ENCODE results near the gene SULF2.

DNA sequence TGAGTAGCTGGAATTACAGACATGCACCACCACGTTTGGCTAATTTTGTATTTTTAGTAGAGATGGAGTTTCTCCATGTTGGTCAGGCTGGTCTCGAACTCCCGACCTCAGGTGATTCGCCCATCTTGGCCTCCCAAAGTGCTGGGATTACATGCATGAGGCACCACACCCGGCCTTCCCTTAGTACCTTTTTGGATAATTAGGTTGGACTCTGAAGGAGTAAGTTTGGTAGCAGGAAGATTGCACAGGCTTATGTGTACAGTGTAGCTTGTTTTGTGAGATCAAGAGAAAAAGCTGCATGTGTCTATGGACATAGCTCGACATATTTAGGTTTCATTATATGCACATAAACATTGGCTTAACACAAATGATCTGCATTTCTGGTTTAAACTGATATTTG is 166.8 kb downstream of the SULF2 start:
- TF ChIP-seq, protein P1, sequence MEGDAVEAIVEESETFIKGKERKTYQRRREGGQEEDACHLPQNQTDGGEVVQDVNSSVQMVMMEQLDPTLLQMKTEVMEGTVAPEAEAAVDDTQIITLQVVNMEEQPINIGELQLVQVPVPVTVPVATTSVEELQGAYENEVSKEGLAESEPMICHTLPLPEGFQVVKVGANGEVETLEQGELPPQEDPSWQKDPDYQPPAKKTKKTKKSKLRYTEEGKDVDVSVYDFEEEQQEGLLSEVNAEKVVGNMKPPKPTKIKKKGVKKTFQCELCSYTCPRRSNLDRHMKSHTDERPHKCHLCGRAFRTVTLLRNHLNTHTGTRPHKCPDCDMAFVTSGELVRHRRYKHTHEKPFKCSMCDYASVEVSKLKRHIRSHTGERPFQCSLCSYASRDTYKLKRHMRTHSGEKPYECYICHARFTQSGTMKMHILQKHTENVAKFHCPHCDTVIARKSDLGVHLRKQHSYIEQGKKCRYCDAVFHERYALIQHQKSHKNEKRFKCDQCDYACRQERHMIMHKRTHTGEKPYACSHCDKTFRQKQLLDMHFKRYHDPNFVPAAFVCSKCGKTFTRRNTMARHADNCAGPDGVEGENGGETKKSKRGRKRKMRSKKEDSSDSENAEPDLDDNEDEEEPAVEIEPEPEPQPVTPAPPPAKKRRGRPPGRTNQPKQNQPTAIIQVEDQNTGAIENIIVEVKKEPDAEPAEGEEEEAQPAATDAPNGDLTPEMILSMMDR (conservative IDR thresholded peaks at IDR 0.05 in 1 of 2, IDR thresholded peaks at IDR 0.05 in 1 of 2; ENCODE audit: extremely low read depth in 1 of 2, insufficient read depth in 1 of 2, low read depth in 1 of 2, low read length in 2 of 2) = no peak
- TF ChIP-seq EZH2 (IDR thresholded peaks at IDR 0.05; ENCODE audit: borderline replicate concordance, low read length) = no peak
